Lung microvascular endothelial cell (primary cell): Measurements from ENCODE around the gene CABP1. TPM values are rescaled to one million over a fixed set of nuclear protein-coding genes. Genes with fewer than 3 reads are reported as not detected.
A peak's percentile ranks its signal among the peaks of the same experiment; 100 is the strongest.
"Not testable (repeated sequence)": the region's sequence is repeated elsewhere in the genome, so short reads cannot be mapped to it uniquely, and the experiment has no call there.

Experiments used
- DNase-seq, 2 donors: peaks; one replicate each; pipeline versions ENCODE4 v3.0.0 to v3.0.0-alpha.2; 2010; ENCODE audit warnings: low read depth in 2 of 2
- total RNA-seq: library from RNA; depleted of rRNA; stranded (reverse); fragments of >200 nt; gene quantifications from 2 replicates; pipeline ENCODE4 v1.2.1, GENCODE V29; 2014

The CABP1 gene
- total RNA-seq, 1 donor from 2014 or later = not detected

- DNase-seq = no peak
Observed at GRCh38 chr12:120666571-120667390, 26.4 kb downstream of the CABP1 start.

GRCh38 chr12:120668091-120668867, 27.9 kb downstream of the CABP1 start:
- no peak for DNase-seq

DNA sequence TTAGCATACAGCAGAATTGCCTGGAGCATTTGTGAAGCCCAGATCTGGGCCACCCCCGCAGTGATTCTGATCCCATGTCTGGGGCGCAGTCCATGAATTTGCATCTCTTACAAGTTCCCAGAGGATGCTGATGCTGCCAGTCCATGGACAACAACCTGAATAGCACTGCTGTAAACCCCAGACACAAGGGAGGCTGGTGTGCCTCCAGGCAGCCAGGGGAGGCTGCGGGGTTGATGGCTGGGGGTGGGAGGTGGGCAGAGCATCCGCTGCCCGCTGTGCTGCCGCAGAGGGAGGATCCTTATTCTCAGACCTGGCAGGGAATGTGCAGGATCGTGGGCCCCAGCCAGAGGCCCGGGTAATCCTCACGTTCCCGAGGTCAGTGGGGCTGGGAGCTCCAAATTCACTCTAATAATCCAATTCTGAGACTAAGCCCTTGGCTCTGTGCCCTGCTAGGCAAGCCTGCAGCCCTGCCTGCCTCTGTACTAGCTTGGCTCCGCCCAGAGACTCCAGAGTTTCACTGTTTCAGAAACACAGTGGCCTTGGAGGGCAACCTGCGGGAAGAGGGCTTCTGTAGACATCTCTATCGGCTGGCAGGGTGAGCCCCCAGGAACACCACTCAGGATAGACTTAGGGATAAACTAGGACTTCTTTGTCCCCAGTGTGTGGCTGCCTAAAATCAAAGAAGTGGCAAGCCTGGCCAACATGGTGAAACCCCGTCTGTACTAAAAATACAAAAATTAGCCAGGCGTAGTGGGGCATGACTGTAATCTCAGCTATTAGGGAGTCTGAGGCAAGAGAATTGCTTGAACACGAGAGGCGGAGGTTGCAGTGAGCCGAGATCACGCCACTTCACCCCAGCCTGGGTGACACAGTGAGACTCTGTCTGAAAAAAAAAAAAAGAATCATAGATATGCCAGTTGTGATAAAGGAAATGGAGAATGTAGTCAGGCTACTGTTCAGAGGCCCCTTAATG, 28.7 kb downstream of the CABP1 start:
- no peak for DNase-seq

DNA sequence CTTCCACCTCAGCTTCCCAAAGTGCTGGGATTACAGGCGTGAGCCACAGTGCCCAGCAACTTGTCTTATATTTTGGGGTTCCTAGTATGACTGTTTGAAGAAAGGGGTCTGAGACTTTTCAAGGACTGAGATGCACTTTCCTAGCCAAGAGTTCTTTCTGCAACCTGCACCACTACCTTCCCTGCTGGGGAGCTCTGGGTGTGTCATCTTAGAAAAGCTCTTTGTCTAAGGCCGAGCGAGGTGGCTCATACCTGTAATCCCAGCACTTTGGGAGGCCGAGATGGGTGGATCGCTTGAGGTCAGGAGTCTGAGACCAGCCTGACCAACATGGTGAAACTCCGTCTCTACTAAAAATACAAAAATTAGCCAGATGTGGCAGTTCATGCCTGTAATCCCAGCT, 29.8 kb downstream of the CABP1 start:
- not testable (repeated sequence) for DNase-seq

- no peak for DNase-seq
Observed at GRCh38 chr12:120670667-120671066, 30.2 kb downstream of the CABP1 start.

- DNase-seq = no peak
Observed at GRCh38 chr12:120674097-120674636, 33.7 kb downstream of the CABP1 start.

- DNase-seq = peak in 1 of 2 donors; percentile 89
Observed at GRCh38 chr12:120677765-120678473, 37.5 kb downstream of the CABP1 start.

GRCh38 chr12:120678572-120678971, 38.1 kb downstream of the CABP1 start:
- peak in 1 of 2 donors; percentile 18 for DNase-seq

DNA sequence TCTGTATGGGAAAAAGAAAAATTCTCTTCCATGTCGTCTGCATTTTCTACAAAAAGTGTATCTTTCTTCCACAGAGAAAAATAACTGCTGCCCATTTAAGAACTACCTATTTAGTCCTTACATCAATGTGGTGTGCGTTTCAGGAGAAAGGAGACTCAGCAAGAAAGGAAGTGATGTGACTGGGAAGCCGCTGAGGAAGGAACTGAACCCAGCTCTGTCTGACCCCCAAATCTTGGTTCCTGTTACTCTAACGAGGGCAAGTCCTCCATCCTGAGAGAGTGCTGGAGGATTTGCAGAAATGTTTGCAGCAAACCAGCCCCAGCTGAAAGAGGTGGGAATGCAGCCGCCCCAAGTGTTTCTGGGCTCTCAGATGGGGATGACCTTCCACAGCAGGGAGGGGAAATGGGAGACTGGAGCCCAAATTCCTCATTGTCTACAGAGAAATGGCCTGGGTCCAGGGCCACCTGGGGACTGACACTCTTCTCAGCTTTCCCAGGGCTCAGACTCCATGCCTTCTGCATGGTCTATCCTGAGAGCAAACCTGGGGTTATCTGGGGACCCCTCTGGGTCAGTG, 39.8 kb downstream of the CABP1 start:
- peak in 1 of 2 donors; percentile 22 for DNase-seq

GRCh38 chr12:120684523-120684932, 44.1 kb downstream of the CABP1 start:
- DNase-seq = no peak

DNA sequence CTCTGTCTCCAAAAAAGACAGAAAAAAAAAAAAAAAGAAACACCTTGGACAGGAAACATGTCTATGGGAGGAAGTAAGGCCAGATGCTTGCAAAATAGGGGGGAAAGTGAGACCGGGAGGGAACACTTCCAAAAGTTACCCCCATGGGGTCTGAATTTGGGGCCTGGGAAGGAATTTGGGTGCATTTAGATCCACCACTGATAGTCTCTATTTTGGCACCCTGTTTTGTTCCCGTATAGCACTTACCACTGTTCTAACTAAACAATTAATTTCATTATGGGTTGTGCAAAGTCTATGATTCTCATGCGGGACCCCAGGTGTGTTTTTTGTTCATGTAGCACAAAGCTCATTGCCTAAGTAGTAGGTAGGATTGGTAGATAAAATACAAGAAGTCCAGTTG, 45.1 kb downstream of the CABP1 start:
- no peak for DNase-seq

DNA sequence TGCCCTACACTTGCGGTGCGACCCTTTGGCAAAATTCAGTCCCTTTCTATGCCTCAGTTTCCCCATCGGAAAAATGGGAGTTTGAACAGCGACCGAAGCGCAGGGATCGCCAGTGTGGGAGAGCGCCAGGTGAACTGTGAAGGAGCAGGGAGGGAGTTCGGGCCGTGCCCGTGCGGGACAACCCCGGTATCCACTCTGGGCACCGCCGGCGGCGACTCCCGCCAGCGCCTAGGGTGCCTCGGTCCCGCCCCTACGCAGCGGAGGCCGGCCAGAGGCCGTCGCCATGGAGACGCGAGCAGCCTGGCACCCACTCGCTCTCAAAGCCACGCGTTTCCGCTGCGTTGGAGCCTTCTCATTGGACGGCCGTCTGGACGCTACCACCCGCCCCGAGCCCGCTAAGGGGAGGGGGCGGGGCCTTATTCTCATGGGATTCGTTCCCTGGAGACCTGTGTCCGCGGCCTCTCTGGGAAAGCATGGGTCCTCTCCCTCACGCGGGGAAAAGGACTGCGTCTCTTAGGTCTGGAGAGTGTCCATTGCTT, 45.8 kb downstream of the CABP1 start:
- DNase-seq = peak; percentile 99

GRCh38 chr12:120686690-120687577, 46.5 kb downstream of the CABP1 start, which contains the start of gene MLEC:
Gene MLEC, plus strand, starts transcription at chr12:120687149. Its CDS starts 148 bp downstream, at chr12:120687297.
- peak; percentile 97 to 98 for DNase-seq

GRCh38 chr12:120687578-120688289, 47.3 kb downstream of the CABP1 start:
- DNase-seq = peak; percentile 47

DNA sequence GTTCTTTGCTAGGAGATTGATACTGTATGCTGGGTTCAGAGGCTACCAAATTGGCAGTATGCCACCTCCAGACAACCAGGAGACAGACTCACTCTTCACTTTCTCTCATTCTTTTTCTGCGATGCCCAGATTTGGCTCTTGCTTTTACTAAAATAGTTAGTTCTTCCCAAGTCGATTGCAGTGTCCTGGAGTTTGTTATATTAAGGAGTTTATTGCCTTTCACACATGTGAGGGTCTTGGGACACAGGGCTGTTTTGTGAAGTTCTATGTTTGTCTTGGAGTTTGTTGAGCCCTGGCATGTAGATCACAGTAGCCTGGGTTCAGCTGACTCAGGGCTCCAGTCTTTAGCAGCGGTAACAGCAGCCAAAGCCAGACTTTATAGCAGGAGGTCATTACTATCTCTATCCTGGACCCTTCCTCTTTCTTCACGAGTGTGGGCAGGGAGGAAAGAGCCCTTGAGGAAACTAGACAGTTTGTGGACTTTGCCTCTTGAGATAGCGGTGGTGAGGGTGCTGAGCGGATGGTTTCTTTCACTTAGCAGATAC, 48.2 kb downstream of the CABP1 start:
- DNase-seq = peak; percentile 35 to 47

DNA sequence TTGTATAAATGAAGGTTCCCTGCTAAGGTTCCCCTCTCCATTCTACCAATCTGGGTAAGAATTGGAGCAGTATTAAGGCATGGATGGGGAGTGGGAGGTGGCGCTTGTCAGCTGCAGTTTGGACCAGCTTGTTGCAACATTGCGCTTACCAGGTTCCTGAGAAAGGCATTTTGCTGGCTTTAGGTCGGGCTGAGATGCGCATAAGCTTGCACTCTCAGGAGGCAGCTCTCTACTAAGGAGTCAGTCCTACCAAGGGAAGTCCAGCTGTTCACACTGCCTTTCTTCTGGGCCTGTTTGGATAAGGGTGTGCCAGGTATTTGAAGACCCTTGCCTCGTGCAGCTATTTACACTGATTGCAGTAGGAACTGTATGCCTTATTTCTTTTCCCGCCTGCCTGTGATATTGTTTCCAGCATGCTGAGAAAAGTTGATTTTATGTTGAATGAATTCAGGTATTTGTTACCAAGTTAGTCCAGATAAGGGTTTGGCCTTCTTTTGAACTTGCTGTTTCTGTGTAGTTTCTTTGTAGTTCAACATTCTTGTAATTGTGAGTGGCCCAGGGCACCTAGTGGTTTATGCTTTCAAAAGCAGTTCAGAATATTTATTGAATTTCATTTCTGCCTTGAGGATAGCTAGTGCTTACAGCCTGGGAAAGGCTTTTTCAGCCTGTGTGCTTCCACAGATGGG, 49.1 kb downstream of the CABP1 start:
- no peak for DNase-seq

GRCh38 chr12:120690083-120690450, 49.6 kb downstream of the CABP1 start:
- DNase-seq = no peak
